Right lobe of liver (tissue), 6 donors: ENCODE data around the gene PARP3. TPM values are rescaled to one million over a fixed set of nuclear protein-coding genes. Genes with fewer than 3 reads are reported as not detected.
A peak's percentile ranks its signal among the peaks of the same experiment; 100 is the strongest.
"Not testable (repeated sequence)": the region's sequence is repeated elsewhere in the genome, so short reads cannot be mapped to it uniquely, and the experiment has no call there.

Experiments
- ATAC-seq, 4 donors: fragments of 200-7000 bp; cut with Tn5 transposase; one replicate each; pipeline ENCODE4 v1.9.1; 2020; ENCODE audit warnings: mild to moderate bottlenecking in 4 of 4, moderate library complexity in 4 of 4
- DNase-seq, 3 donors: peaks; one replicate each; pipeline ENCODE4 v3.0.0-alpha.2; 2020
- H3K27ac ChIP-seq, 3 donors: fragments of 200-600 bp; one replicate each; pipeline ENCODE4 v1.8.0; 2022
- H3K27me3 ChIP-seq, 2 donors: fragments of 200-600 bp; one replicate each; pipeline ENCODE4 v1.8.0; 2022
- H3K36me3 ChIP-seq, 4 donors: fragments of 200-600 bp; sonication (generic) in 1 of 4; one replicate each; pipeline versions ENCODE4 v1.5.1 to v1.8.0; 2017 to 2022; ENCODE audit warnings: control low read depth in 1 of 4
- H3K4me1 ChIP-seq, 4 donors: fragments of 200-600 bp; sonication (generic) in 1 of 4; one replicate each; pipeline versions ENCODE4 v1.5.1 to v1.8.0; 2017 to 2022; ENCODE audit warnings: control low read depth in 1 of 4
- H3K4me3 ChIP-seq, 3 donors: fragments of 200-600 bp; one replicate each; pipeline ENCODE4 v1.8.0; 2022
- H3K9me3 ChIP-seq, 4 donors: fragments of 200-600 bp; sonication (generic) in 1 of 4; one replicate each; pipeline versions ENCODE4 v1.5.1 to v1.8.0; 2017 to 2022; ENCODE audit warnings: control low read depth in 1 of 4
- POLR2A ChIP-seq: fragments of 450-650 bp; IDR thresholded peaks from one replicate; pipeline ENCODE4 v1.6.1; 2017; ENCODE audit warnings: antibody characterized with exemption, mild to moderate bottlenecking
- WGBS: methylation state at CpG from one replicate; pipeline ENCODE4 v1.1.6; 2018; ENCODE audit warnings: low coverage, low lambda C conversion rate; ENCODE audit not compliant: insufficient coverage; ENCODE audit errors: missing lambda C conversion rate; 5-methylcytosine and 5-hydroxymethylcytosine counted together
- intact Hi-C, 2 donors: fragments of 100-400 bp; cut with DNase I; formaldehyde crosslinking; loops; one replicate each; pipeline versions ENCODE4 v1.11.2 to v1.14.1; 2022
- long read RNA-seq: library from polyadenylated mRNA; unstranded; transcript quantifications from one replicate; pipeline ENCODE4 v2.0.0, GENCODE V29; 2019
- total RNA-seq, 6 experiments: library from RNA; depleted of rRNA in 2 of 6; stranded (reverse); fragments of >200 nt in 2 of 6; fragmentation: NEBNext Ultra II Directional in 3 of 6; extraction: Animal tissue kit (Norgen Biotek cat#: 25700) in 3 of 6; gene quantifications; one replicate each; pipeline versions ENCODE4 v1.1.0 to v1.2.4, GENCODE V29; 2016 to 2023
- TF ChIP-seq, protein P1 (sequence below), 4 donors: fragments of 200-600 bp in 3 of 4; fragments of 450-650 bp in 1 of 4; IDR thresholded peaks; one replicate each; pipeline versions ENCODE4 v1.5.1 to v1.8.0; 2016 to 2022; ENCODE audit warnings: antibody characterized with exemption in 4 of 4, mild to moderate bottlenecking in 2 of 4
- donor health status: DM: no; HTN: yes; CAD: no.
- donor health status: DM: no; HTN: no; CAD: no.
- donor health status: DM: no; HTN: no; CAD: no.
- donor health status: DM: no; HTN: yes; CAD: no.
- donor health status: DM: no; HTN: yes; CAD: no.

Gene PARP3
- total RNA-seq = 10 to 100 TPM; 13.5 to 19.4 (median 16.0) TPM
- long read RNA-seq, partial matches to known transcripts = 0 of 2 reads
- long read RNA-seq, other reads (novel, unspliced or antisense) = 2 of 2 reads

GRCh38 chr3:51941798-51942602 is at the start of gene PARP3, which contains the start of gene RRP9:
PARP3 (plus strand) TSS chr3:51942363; CDS start chr3:51943356, 993 bp downstream.
RRP9 (minus strand) TSS chr3:51941904; CDS start chr3:51941867, 37 bp downstream.
- no peaks in the 10 kb centered on the region for H3K27me3 ChIP-seq
- no CpG with 5 or more reads among the region's 67 CpGs for WGBS
- intact Hi-C loops = loop anchor here in 1 of 2 donors (5.0 kb wide), 1 partner anchor 45 kb away; no protein-coding TSS in a partner anchor
- H3K9me3 ChIP-seq = no peaks in the 10 kb centered on the region
- peak within 1 kb of the TSS; percentile 73 to 93 (median 92) for H3K4me3 ChIP-seq
- DNase-seq (peak; percentile 100), ATAC-seq (peak; percentile 89 to 95 (median 91))
- H3K27ac ChIP-seq = peak within 1 kb of the TSS; percentile 89 to 93 (median 89)
- H3K4me1 ChIP-seq = peaks cover 0 to 27% (median 10%) of the 10 kb centered on the region in 4 donors
- TF ChIP-seq POLR2A = peak; percentile 89
- TF ChIP-seq, protein P1, sequence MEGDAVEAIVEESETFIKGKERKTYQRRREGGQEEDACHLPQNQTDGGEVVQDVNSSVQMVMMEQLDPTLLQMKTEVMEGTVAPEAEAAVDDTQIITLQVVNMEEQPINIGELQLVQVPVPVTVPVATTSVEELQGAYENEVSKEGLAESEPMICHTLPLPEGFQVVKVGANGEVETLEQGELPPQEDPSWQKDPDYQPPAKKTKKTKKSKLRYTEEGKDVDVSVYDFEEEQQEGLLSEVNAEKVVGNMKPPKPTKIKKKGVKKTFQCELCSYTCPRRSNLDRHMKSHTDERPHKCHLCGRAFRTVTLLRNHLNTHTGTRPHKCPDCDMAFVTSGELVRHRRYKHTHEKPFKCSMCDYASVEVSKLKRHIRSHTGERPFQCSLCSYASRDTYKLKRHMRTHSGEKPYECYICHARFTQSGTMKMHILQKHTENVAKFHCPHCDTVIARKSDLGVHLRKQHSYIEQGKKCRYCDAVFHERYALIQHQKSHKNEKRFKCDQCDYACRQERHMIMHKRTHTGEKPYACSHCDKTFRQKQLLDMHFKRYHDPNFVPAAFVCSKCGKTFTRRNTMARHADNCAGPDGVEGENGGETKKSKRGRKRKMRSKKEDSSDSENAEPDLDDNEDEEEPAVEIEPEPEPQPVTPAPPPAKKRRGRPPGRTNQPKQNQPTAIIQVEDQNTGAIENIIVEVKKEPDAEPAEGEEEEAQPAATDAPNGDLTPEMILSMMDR (IDR thresholded peaks at IDR 0.05) = peak; percentile 99 to 100 (median 100)
- peaks cover 0 to 13% (median under 1%) of the 10 kb centered on the region in 4 donors for H3K36me3 ChIP-seq

- no peaks in the 10 kb centered on the region for H3K27me3 ChIP-seq
- H3K4me1 ChIP-seq = no peaks in the 10 kb centered on the region
- H3K9me3 ChIP-seq = no peaks in the 10 kb centered on the region
- H3K36me3 ChIP-seq = no peaks in the 10 kb centered on the region
- TF ChIP-seq, protein P1 (IDR thresholded peaks at IDR 0.05) = no peak
- TF ChIP-seq POLR2A = no peak
- WGBS = no CpG with 5 or more reads among the region's 4 CpGs
- ATAC-seq = no peak
- no peak overlapping the region for H3K27ac ChIP-seq
- intact Hi-C loops = no loop called here
- H3K4me3 ChIP-seq = no peak overlapping the region
- no peak for DNase-seq
Measured at GRCh38 chr3:51894391-51894790, 47.8 kb upstream of the PARP3 start.

DNA sequence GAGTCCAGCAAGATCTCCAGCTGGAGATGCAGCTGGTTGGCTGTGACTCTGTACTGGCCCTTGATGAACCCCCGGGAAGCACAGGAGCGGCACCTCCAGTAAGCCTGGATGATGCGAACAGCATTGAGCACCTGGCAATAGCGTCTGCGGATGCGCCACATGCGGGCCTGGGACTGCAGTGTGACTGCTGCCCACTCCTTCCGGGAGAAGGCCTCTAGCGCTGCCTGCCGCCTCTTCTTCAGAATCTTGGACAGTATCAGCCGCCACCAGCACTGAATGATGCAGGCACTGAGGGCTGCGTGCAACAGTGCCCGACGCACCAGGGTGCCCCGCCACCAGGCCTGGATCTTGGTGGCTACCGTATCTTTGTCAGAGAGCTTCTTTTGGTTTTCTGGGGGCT is 47.2 kb upstream of the PARP3 start:
- Histone ChIP-seq H3K4me1 (no peaks in the 10 kb centered on the region), H3K36me3 (no peaks in the 10 kb centered on the region), H3K27me3 (no peaks in the 10 kb centered on the region), H3K27ac (no peak overlapping the region), H3K4me3 (no peak overlapping the region), H3K9me3 (no peaks in the 10 kb centered on the region)
- TF ChIP-seq, protein P1 (IDR thresholded peaks at IDR 0.05) = no peak
- TF ChIP-seq POLR2A = no peak
- ATAC-seq = no peak
- intact Hi-C loops = no loop called here
- 75% methylated on average over 2 of the region's 16 CpGs for whole genome bisulfite sequencing
- no peak for DNase-seq

DNA sequence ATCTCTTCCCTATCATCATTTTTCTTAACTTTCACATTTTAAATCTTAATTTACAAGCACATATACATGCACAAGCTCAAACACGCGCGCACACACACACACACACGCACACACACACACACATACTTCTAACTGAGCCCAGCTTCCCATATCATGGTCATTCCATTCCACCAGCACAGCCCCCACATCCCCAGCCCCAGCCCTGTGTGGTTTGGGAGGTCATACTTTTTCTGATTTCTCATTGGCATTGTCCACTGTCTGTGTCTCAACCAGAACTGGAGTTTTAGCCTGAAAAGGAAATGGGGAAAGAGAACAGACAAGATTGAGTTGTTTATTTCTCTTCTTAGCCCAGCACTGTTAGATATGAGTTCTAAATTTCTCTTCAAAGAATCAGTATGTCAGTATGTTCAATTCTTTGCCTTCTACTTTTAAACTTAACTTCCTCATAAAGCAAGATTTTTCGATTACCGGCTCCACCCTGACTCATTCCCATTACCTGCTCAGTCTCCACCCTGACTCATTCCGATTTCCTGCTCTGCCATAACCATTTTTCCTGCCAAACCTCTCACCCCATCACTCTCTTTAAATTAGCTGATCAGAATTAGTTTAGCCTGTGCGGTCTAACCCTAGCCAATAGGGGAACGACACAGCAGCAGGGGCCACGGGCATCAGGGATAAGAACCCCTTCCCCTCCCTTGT is 45.4 kb upstream of the PARP3 start:
- Histone ChIP-seq H3K4me3 (no peak overlapping the region), H3K9me3 (no peaks in the 10 kb centered on the region), H3K36me3 (no peaks in the 10 kb centered on the region), H3K27me3 (no peaks in the 10 kb centered on the region), H3K4me1 (no peaks in the 10 kb centered on the region), H3K27ac (no peak overlapping the region)
- TF ChIP-seq POLR2A = no peak
- WGBS = 69% methylated on average over 10 of the region's 10 CpGs
- intact Hi-C loops = no loop called here
- ATAC-seq (no peak), DNase-seq (no peak)

GRCh38 chr3:51897391-51897790 is 44.8 kb upstream of the PARP3 start:
- TF ChIP-seq, protein P1 (IDR thresholded peaks at IDR 0.05) = no peak
- TF ChIP-seq POLR2A = no peak
- H3K9me3 ChIP-seq = no peaks in the 10 kb centered on the region
- H3K27ac ChIP-seq = no peak overlapping the region
- no peak for DNase-seq
- H3K36me3 ChIP-seq = no peaks in the 10 kb centered on the region
- H3K27me3 ChIP-seq = no peaks in the 10 kb centered on the region
- intact Hi-C loops = no loop called here
- 89% methylated on average over 10 of the region's 15 CpGs for WGBS
- no peaks in the 10 kb centered on the region for H3K4me1 ChIP-seq
- no peak overlapping the region for H3K4me3 ChIP-seq
- no peak for ATAC-seq

GRCh38 chr3:51900043-51900442 is 42.1 kb upstream of the PARP3 start:
- intact Hi-C loops, H3K36me3 ChIP-seq, H3K4me1 ChIP-seq, H3K27ac ChIP-seq, H3K4me3 ChIP-seq, H3K27me3 ChIP-seq, ATAC-seq, DNase-seq, H3K9me3 ChIP-seq: not testable (repeated sequence)
- 57% methylated on average over 7 of the region's 7 CpGs for WGBS

DNA sequence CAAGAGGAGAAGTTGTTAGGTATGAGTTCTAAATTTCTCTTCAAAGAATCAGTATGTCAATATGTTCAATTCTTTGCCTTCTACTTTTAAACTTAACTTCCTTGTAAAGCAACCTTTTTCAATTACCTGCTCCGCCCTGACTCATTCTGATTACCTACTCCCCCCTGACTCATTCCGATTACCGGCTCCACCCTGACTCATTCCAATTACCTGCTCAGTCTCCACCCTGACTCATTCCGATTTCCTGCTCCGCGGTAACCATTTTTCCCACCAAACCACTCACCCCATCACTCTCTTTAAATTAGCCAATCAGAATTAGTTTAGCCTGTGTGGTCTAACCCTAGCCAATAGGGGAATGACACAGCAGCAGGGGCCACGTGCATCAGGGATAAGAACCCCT is 39.8 kb upstream of the PARP3 start:
- DNase-seq, H3K27ac ChIP-seq, H3K4me1 ChIP-seq, H3K4me3 ChIP-seq, H3K27me3 ChIP-seq, ATAC-seq, H3K9me3 ChIP-seq, H3K36me3 ChIP-seq, intact Hi-C loops: not testable (repeated sequence)
- 51% methylated on average over 7 of the region's 7 CpGs for WGBS
